Natural killer cell (primary cell): ENCODE results near the gene XDH. TPM values are rescaled to one million over a fixed set of nuclear protein-coding genes. Genes with fewer than 3 reads are reported as not detected.

ENCODE experiments used
- ATAC-seq, 3 donors: fragments of 150-1000 bp in 2 of 3; fragments of 200-7000 bp in 1 of 3; cut with Tn5 transposase; 1 replicate in 1 of 3; 2 replicates in 2 of 3; pipeline ENCODE4 v1.10.0; 2021; ENCODE audit warnings: mild to moderate bottlenecking in 2 of 3, moderate library complexity in 2 of 3
- DNase-seq, 2 donors: peaks; one replicate each; pipeline versions ENCODE4 v3.0.0 to v3.0.0-alpha.2; 2013 to 2021; ENCODE audit warnings: mixed read lengths in 1 of 2
- H3K27ac ChIP-seq: one replicate; pipeline ENCODE4 v1.5.1; 2013; ENCODE audit warnings: mild to moderate bottlenecking, low read length
- H3K27me3 ChIP-seq: one replicate; pipeline ENCODE4 v1.6.1; 2013; ENCODE audit warnings: low read length; ENCODE audit not compliant: control insufficient read depth, insufficient read depth
- H3K36me3 ChIP-seq: one replicate; pipeline ENCODE4 v1.6.1; 2013; ENCODE audit warnings: low read length; ENCODE audit not compliant: control insufficient read depth, insufficient read depth
- H3K4me1 ChIP-seq: one replicate; pipeline ENCODE4 v1.6.1; 2013; ENCODE audit warnings: low read length; ENCODE audit not compliant: control insufficient read depth, insufficient read depth
- H3K4me3 ChIP-seq: one replicate; pipeline ENCODE4 v1.5.1; 2013; ENCODE audit warnings: low read length
- H3K9me3 ChIP-seq: one replicate; pipeline ENCODE4 v1.6.1; 2013; ENCODE audit warnings: low read length; ENCODE audit not compliant: control insufficient read depth, insufficient read depth
- H3K27ac Mint-ChIP-seq, 2 donors: one replicate each; pipeline ENCODE4 v1.8.0; 2022; ENCODE audit warnings: mild to moderate bottlenecking in 2 of 2, mixed read lengths in 2 of 2, moderate library complexity in 1 of 2
- H3K27me3 Mint-ChIP-seq, 2 donors: one replicate each; pipeline ENCODE4 v1.8.0; 2022; ENCODE audit warnings: low read depth in 2 of 2, mixed read lengths in 2 of 2
- H3K36me3 Mint-ChIP-seq: one replicate; pipeline ENCODE4 v1.8.0; 2022; ENCODE audit warnings: mixed read lengths
- H3K4me1 Mint-ChIP-seq, 2 donors: one replicate each; pipeline ENCODE4 v1.8.0; 2022; ENCODE audit warnings: mixed read lengths in 2 of 2
- H3K4me3 Mint-ChIP-seq: one replicate; pipeline ENCODE4 v1.8.0; 2022; ENCODE audit warnings: mild to moderate bottlenecking, moderate library complexity, mixed read lengths
- H3K9me3 Mint-ChIP-seq, 2 donors: one replicate each; pipeline ENCODE4 v1.8.0; 2022; ENCODE audit warnings: mixed read lengths in 2 of 2
- CTCF ChIP-seq: fragments of 200-600 bp; IDR thresholded peaks from one replicate; pipeline ENCODE4 v1.8.0; 2022; ENCODE audit warnings: antibody characterized with exemption
- WGBS: methylation state at CpG from one replicate; pipeline ENCODE4 v1.1.7; 2013; ENCODE audit warnings: missing lambda C conversion rate; ENCODE audit not compliant: insufficient coverage; 5-methylcytosine and 5-hydroxymethylcytosine counted together
- intact Hi-C: fragments of 100-400 bp; cut with micrococcal nuclease; formaldehyde crosslinking; loops from one replicate; pipeline ENCODE4 v1.14.2; 2022
- total RNA-seq, 4 donors: library from RNA; stranded (reverse); fragments of 120-200 nt in 1 of 4; gene quantifications; one replicate each; pipeline versions ENCODE4 v1.2.3 to v1.2.4, GENCODE V29; 2013 to 2022

XDH gene
- total RNA-seq: not detected
- total RNA-seq (2013): not detected

- Mint-ChIP-seq H3K36me3 (peaks cover 10% of the 10 kb centered on the region), H3K4me3 (no peak within 1 kb of the TSS), H3K9me3 (peaks cover 3 to 8% of the 10 kb centered on the region in 2 donors), H3K4me1 (peaks cover 0 to 4% of the 10 kb centered on the region in 2 donors), H3K27me3 (peaks cover 3 to 5% of the 10 kb centered on the region in 2 donors), H3K27ac (no peak within 1 kb of the TSS)
- 76% methylated on average over 4 of the region's 5 CpGs for WGBS
- Histone ChIP-seq H3K4me1 (no peaks in the 10 kb centered on the region), H3K27me3 (no peaks in the 10 kb centered on the region), H3K27ac (no peak within 1 kb of the TSS), H3K36me3 (no peaks in the 10 kb centered on the region), H3K9me3 (peaks cover under 1% of the 10 kb centered on the region), H3K4me3 (no peak within 1 kb of the TSS)
- DNase-seq: no peak
- TF ChIP-seq CTCF: no peak
- intact Hi-C loops: no loop called here
- no peak for ATAC-seq
Measured at GRCh38 chr2:31414601-31415241, at the start of gene XDH. TSS of gene XDH (minus strand) at chr2:31414742. CDS start at chr2:31414666, 76 bp downstream.

GRCh38 chr2:31457651-31458050, 43.1 kb upstream of the XDH start:
- Histone ChIP-seq H3K9me3 (peaks cover 9% of the 10 kb centered on the region), H3K36me3 (no peaks in the 10 kb centered on the region), H3K27ac (no peak overlapping the region), H3K27me3 (no peaks in the 10 kb centered on the region), H3K4me3 (no peak overlapping the region), H3K4me1 (no peaks in the 10 kb centered on the region)
- H3K27me3 Mint-ChIP-seq: no peaks in the 10 kb centered on the region
- peaks cover 10 to 19% of the 10 kb centered on the region in 2 donors for H3K9me3 Mint-ChIP-seq
- no peaks in the 10 kb centered on the region for H3K4me1 Mint-ChIP-seq
- peaks cover 33% of the 10 kb centered on the region for H3K36me3 Mint-ChIP-seq
- no peak for ATAC-seq
- no peak for DNase-seq
- H3K4me3 Mint-ChIP-seq: no peak overlapping the region
- intact Hi-C loops: no loop called here
- WGBS: 83% methylated on average over 4 of the region's 4 CpGs
- TF ChIP-seq CTCF: no peak
- H3K27ac Mint-ChIP-seq: no peak overlapping the region

GRCh38 chr2:31446848-31447247, 32.3 kb upstream of the XDH start:
- no peak for TF ChIP-seq CTCF
- peaks cover 22% of the 10 kb centered on the region for H3K36me3 Mint-ChIP-seq
- H3K27me3 Mint-ChIP-seq: peaks cover 0 to 6% of the 10 kb centered on the region in 2 donors

GRCh38 chr2:31442376-31442775, 27.8 kb upstream of the XDH start:
- ATAC-seq (no peak), DNase-seq (no peak)
- Histone ChIP-seq H3K27ac (no peak overlapping the region), H3K9me3 (no peaks in the 10 kb centered on the region), H3K4me3 (no peak overlapping the region), H3K36me3 (no peaks in the 10 kb centered on the region), H3K4me1 (no peaks in the 10 kb centered on the region), H3K27me3 (no peaks in the 10 kb centered on the region)
- H3K27me3 Mint-ChIP-seq: peaks cover 0 to 6% of the 10 kb centered on the region in 2 donors
- no peak overlapping the region for H3K4me3 Mint-ChIP-seq
- H3K36me3 Mint-ChIP-seq: peaks cover 7% of the 10 kb centered on the region
- H3K9me3 Mint-ChIP-seq: peaks cover 7% of the 10 kb centered on the region in 2 donors
- H3K27ac Mint-ChIP-seq: no peak overlapping the region
- WGBS: 73% methylated on average over 2 of the region's 2 CpGs
- intact Hi-C loops: no loop called here
- TF ChIP-seq CTCF: no peak
- no peaks in the 10 kb centered on the region for H3K4me1 Mint-ChIP-seq

More at GRCh38 chr2:31446848-31447247, 32.3 kb upstream of the XDH start:
- intact Hi-C loops: no loop called here
- H3K9me3 Mint-ChIP-seq: peaks cover 11 to 15% of the 10 kb centered on the region in 2 donors
- H3K4me1 Mint-ChIP-seq: no peaks in the 10 kb centered on the region
- Histone ChIP-seq H3K27me3 (no peaks in the 10 kb centered on the region), H3K4me3 (no peak overlapping the region), H3K4me1 (no peaks in the 10 kb centered on the region), H3K27ac (no peak overlapping the region), H3K9me3 (peaks cover 10% of the 10 kb centered on the region), H3K36me3 (no peaks in the 10 kb centered on the region)
- DNase-seq (no peak), ATAC-seq (no peak)
- 62% methylated on average over 2 of the region's 3 CpGs for WGBS
- no peak overlapping the region for H3K27ac Mint-ChIP-seq
- H3K4me3 Mint-ChIP-seq: no peak overlapping the region
